HG03139 (cell line): Measurements from ENCODE around the gene NLRP7.
"Not testable (repeated sequence)": the region's sequence is repeated elsewhere in the genome, so short reads cannot be mapped to it uniquely, and the experiment has no call there.

Experiments used
- ATAC-seq: cut with Tn5 transposase; IDR thresholded peaks from one replicate; pipeline ENCODE4 v1.9.1; 2021; ENCODE audit not compliant: unreplicated experiment

Gene NLRP7

DNA sequence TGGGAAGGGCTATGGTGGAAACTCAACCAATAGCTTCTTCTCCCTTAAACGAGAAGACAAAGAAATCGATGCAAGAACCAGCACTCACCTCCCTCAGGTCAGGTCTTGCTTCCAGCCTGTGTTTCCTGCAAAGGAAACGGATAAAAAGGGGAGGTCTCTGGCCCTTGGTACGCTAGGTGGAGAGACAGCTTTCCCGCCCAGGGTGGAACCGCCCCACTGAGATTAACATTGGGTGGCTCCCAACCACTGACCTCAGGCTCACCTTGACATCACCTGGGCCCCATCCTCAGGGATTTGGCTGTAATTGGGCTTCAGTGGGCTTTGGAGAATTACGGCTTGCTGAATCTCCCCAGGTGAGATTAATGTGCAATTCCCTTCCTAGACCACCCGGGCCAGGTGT, at the start of gene NLRP7:
Gene NLRP7, minus strand, starts transcription at position 150 of the 400 bp plus-strand sequence.
- ATAC-seq: no peak

DNA sequence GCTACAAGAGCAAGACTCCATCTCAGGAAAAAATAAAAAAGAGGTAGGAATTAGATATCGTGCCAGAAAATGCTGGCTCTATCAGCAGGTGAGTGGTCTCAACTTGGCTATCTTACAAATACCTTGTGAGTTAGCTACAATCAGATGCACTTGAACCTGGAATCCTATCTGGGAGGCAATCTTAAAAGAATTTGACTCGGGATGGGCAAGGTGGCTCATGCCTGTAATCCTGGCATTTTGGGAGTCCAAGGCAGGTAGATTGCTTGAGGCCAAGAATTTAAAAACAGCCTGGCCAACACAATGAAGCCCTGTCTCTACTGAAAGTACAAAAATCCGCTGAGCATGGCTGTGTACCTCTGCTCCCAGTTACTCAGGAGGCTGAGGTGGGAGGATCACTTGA, 48.2 kb upstream of the NLRP7 start:
- no peak for ATAC-seq

DNA sequence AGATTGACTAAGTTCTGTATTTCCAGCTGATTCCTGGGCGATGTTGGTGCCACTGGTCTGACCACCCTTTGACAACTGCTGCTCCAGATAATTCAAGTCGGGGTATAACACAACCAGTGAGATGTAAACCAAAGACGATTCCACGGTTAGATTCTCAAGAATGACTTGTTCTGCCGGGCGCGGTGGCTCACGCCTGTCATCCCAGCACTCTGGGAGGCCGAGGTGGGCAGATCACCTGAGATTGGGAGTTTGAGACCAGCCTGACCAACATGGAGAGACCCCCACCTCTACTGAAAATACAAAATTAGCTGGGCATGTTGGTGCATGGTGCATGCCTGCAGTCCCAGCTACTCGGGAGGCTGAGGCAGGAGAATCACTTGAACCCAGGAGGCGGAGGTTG, 42.2 kb upstream of the NLRP7 start:
- not testable (repeated sequence) for ATAC-seq

DNA sequence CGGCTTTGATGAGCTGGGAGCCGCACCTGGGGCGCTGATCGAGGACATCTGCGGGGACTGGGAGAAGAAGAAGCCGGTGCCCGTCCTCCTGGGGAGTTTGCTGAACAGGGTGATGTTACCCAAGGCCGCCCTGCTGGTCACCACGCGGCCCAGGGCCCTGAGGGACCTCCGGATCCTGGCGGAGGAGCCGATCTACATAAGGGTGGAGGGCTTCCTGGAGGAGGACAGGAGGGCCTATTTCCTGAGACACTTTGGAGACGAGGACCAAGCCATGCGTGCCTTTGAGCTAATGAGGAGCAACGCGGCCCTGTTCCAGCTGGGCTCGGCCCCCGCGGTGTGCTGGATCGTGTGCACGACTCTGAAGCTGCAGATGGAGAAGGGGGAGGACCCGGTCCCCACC, 35.2 kb upstream of the NLRP7 start:
- ATAC-seq: not testable (repeated sequence)

DNA sequence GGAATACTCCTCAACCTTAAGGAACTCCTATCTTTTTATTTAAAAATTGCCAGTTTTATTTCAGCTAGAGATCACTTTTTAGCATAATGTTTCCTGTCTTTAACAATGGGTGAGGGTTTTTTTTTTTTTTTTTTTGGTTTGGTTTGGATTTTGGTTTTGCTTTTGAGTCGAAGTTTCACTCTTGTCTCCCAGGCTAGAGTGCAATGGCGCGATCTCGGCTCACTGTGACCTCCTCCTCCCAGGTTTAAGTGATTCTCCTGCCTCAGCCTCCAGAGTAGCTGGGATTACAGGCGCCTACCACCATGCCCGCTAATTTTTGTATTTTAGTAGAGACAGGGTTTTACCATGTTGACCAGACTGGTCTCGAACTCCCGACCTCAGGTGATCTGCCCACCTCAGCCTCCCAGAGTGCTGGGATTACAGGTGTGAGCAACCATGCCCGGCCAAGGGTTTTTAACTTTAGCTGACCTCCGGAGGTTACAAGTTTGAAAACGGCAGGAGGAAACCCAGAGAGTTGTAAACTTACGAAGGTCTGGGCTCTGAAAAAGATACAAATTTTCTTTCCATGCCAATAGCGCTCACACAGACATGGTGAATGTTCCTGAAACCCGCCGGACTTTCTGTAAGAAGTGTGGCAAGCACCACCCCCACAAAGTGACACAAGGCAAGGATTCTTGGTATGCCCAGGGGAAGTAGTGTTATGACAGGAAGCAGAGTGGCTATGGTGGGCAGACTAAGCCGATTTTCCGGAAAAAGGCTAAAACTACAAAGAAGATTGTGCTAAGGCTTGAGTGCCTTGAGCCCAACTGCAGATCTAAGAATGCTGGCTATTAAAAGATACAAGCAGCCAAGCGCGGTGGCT, 26.1 kb upstream of the NLRP7 start:
- ATAC-seq: not testable (repeated sequence)

DNA sequence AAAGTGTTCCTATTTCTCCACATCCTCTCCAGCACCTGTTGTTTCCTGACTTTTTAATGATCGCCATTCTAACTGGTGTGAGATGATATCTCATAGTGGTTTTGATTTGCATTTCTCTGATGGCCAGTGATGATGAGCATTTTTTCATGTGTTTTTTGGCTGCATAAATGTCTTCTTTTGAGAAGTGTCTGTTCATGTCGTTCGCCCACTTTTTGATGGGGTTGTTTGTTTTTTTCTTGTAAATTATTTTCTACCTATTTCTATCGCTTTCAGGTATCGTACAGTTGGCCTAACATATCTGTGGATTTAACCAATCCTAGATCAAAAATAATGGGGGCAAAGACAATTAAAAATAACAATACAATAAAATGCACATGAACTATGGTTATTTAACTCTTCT, 24.1 kb upstream of the NLRP7 start:
- ATAC-seq: not testable (repeated sequence)

DNA sequence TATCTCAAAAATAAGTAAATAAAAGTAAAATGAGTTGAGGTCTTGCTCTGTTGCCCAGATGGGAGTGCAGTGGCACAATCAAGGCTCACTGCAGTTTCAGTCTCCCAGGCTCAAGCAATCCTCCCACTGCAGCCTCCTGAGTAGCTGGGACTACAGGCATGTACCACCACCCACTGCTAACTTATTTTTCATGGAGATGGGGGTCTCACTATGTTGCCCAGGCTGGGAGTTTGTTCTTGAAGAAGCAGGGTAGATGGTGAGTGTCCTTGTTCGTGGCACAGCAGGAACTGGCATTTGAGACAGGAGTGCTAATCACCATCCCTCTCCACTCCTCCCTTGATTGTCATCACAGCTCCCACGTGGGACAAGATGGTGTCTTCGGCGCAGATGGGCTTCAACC, 22.3 kb upstream of the NLRP7 start:
- ATAC-seq: no peak

DNA sequence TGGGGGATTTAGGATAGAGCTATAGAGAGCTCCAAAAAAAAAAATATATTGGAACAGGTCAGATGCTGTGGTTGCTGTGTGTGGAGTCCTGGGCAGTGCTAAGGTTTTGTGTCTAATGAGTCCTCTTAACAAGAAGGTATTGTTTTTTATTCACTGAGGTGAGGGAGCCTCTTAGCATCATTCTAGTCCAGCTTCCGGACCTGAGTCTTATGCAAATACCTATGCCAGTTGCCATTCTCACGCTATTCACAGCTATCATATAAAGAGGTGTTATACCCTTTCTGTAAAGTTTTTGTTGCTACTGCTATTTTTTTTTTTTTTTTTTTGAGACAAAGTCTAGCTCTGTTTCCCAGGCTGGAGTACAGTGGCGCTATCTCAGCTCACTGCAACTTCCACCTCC, 20.3 kb upstream of the NLRP7 start:
- no peak for ATAC-seq

DNA sequence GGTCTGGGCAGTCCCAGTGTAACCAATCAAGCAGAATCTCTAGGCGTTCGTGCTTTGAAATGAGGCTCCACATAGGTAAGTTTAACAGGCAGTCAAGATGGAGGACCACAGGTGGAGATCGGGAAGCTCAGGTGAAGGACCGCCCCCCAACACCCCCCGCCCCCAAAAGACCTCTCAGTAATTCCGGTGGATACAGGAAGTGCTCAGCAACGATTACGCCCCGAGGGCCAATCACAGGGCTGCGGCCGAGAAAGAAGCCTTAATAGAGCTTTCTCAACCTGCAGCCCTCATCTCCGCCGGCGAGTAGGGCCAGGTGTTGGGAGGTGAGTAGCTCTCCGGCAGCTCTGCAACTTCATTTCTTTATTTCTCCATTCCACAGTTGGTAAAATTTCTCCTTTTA, 17.7 kb upstream of the NLRP7 start:
- ATAC-seq: not testable (repeated sequence)

DNA sequence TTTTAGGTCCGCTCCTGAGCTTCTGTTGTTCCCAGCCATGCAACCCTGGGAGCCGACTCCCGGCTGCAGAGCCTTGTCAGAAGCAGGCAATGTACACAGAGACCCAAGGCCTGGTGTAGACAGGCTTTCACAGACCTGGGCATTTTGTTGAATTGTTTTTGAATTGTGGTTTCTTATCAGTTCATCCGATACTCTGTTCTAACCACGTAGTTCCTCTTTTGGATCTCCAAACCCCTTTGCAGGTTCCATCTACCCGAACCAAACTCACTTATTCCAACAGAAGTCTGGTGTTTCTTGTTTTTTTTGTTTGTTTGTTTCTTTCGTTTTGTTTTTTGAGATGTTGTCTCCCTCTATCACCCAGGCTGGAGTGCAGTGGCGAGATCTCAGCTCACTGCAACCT, 12.5 kb upstream of the NLRP7 start:
- no peak for ATAC-seq

DNA sequence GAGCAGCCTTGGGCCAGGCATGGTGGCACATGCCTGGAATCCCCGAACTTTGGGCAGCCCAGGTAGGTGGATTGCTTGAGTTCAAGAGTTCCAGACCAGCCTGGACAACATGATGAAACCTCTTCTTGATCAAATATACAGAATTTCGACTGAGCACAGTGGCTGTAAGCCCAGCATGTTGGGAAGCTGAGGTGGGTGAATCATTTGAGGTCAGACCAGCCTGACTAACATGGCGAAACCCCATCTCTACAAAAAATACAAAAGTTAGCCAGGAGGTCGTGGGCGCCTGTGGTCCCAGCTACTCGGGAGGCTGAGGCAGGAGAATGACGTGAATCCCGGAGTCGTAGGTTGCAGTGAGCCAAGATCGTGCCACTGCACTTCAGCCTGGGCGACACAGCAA, 8.0 kb upstream of the NLRP7 start:
- ATAC-seq: no peak

DNA sequence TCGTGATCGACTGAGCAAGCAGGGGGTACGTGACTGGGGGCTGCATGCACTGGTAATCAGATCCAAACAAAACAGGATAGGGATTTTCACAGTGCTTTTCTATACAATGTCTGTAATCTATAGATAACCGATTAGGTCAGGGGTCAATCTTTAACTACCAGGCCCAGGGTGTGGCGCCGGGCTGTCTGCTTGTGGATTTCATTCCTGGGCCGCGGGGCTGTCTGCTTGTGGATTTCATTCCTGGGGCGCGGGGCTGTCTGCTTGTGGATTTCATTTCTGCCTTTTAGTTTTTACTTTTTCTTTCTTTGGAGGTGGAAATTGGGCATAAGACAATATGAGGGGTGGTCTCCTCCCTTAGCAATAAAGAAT, 6.0 kb upstream of the NLRP7 start:
- not testable (repeated sequence) for ATAC-seq

DNA sequence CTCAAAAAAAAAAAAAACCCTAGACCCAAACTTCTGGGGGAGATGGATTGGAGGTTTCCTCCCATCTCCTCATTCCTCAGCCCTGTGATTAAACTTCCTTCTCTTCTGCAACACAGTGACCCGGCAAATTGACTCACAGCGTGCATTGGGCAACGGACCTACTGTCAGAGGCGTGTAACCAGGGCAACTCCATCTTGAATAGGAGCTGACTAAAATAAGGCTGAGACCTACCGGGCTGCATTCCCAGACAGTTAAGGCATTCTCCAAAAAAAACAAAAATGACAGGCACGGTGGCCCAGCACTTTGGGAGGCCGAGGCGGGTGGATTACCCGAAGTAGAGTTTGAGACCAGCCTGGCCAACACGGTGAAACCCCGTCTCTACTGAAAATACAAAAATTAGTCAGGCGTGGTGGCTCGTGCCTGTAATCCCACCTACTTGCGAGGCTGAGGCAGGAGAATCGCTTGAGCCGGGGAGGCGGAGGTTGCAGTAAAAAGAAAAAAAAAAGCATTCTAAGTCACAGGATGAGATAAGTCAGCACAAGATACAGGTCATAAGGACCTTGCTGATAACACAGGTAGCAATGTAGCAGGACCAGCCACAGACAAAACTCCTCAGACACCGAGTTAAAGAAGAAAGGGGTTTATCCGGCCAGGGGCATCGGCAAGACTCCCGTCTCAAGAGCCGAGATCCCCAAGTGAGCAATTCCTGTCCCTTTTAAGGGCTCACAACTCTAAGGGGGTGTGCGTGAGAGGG, 5.4 kb upstream of the NLRP7 start:
- ATAC-seq: no peak

DNA sequence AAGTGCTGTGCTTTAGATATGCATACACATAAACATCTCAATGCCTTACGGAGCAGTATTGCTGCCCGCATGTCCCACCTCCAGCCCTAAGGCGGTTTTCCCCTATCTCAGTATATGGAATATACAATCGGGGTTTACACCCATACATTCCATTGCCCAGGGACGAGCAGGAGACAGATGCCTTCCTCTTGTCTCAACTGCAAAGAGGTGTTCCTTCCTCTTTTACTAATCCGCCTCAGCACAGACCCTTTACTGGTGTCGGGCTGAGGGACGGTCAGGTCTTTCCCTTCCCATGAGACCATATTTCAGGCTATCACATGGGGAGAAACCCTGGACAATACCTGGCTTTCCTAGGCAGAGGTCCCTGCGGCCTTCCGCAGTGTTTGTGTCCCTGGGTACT, 3.2 kb upstream of the NLRP7 start:
- not testable (repeated sequence) for ATAC-seq

DNA sequence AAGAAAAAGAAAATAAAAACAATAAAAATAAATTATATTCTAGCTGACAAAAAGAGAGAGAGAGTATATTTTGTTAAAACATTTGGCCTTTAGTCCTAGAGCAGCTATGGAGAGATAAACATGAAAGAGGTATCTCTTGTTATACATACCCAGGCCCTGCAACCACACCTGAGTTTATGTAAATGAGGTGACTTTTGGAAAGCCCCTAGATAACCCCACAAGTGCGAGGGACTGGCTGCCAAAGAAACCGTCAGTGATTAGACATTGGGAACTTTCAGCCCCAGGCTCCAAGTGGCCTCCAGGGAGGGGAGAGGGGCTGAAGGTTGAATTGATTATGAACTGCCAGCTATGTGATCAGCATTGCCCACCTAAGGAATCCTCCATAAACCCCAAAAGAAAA, 2.1 kb upstream of the NLRP7 start:
- no peak for ATAC-seq

DNA sequence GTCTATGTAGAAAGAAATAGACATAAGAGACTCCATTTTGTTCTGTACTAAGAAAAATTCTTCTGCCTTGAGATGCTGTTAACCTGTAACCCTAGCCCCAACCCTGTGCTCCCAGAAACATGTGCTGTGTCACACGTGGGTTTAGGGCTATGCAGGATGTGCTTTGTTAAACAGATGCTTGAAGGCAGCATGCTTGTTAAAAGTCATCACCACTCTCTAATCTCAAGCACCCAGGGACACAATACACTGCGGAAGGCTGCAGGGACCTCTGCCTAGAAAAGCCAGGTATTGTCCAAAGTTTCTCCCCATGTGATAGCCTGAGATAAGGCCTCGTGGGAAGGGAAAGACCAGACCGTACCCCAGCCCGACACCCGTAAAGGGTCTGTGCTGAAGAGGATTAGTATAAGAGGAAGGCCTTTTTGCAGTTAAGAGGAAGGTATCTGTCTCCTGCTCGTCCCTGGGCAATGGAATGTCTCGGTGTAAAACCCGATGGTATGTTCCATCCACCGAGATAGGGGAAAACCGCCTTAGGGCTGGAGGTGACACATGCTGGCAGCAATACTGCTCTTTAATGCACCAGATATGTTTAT, 3.5 kb downstream of the NLRP7 start:
- not testable (repeated sequence) for ATAC-seq

DNA sequence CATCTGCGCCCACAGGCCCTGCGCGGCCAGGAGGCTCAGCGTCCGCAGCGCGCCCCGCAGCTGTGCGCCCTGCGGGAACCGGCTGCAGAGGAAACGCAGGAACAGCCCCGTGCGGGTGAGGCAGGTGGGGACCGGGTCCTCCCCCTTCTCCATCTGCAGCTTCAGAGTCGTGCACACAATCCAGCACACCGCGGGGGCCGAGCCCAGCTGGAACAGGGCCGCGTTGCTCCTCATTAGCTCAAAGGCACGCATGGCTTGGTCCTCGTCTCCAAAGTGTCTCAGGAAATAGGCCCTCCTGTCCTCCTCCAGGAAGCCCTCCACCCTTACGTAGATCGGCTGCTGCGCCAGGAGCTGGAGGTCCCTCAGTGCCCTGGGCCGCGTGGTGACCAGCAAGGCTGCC, 7.8 kb downstream of the NLRP7 start:
- not testable (repeated sequence) for ATAC-seq

DNA sequence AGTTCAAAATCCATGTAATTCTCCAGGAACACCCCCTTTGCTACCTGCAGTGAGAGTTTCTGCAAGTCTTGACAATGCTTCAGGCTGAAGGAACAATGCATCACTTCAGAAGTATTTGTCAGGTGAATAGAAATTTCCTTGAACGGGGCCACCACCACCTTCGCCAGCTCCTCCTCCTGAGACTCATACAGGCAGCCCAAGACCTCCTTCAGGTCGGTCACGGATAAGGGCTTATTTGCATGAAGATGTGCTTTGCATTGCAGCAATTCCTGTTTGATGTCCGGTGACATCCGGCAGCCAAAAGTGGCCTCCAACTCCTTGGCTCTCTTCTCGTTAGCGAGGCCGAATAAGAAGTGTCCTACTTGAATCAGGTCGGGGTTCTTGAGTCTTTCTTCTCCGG, 8.4 kb downstream of the NLRP7 start:
- no peak for ATAC-seq

DNA sequence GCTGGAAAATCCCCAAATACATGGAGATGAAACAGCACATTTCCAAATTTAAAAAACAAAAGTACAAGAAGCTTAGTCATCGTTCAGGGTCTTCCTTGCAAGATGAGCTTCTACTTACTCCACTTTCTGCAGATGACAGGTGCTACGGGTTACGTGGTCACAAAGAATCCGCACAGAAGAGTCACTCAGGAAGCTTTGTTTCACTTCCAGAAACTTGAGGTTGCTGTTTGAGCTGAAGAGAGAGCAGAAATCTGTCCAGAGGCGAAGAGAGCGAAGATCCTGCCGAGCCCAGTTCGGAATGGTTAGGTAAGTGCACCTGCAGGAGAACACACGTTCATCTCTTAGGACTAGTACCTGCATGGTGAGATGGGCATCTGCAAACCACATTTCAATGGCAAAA, 9.4 kb downstream of the NLRP7 start:
- ATAC-seq: no peak

DNA sequence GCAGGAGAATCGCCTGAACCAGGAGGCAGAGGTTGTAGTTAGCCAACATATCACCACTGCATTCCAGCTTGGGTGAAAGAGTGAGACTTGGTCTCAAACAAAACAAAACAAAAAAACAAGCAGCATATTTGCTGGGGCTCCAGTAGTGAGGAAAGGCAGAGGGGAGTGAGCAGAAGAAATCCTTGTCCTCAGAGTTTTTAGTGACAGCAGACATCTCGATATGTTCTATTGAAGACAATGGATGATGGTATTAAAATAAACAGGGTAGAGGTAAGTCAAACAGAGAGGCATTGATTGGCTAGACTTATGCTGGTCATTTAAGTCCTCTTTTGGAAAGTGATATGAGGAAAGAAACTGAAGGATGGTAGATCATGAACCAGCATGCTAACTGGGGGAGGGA, 19.0 kb downstream of the NLRP7 start:
- no peak for ATAC-seq

DNA sequence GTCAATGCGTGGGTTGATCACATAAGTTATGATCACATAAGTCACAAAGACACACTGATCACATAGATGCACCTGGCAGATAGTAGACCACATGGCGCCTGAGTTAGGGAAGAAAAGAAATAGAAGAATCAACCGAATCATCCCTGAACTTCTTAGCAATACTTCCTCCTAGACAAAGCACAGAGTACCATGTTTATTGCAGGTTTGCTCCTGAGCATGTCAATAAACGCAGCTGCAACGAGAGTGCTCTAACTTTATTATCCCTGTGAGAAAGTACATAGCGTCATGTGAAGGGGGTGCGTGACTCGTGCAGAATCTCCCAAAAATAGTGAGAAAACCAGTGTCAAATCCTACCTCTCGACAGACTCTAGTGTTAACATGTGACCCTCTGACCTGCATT, 24.1 kb downstream of the NLRP7 start:
- ATAC-seq: no peak

DNA sequence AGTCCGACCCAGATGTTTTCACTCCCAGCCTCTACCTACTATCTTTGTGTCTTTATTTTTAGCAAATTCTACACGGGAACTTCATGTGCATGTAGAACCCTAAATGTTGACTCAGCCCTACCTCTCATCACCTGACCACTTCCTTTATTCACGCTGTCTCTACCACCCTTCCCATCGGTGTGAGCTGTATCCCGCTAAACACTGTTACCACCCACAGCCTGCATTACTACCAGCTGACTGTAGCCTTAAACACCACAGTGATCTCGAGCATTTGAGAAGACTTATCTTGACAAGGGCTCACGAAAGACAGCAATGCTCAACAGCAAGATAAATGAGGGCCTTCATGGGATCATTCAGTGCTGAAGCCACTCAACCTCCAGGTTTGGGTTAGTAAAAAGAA, 26.2 kb downstream of the NLRP7 start:
- no peak for ATAC-seq
